H9 (cell line): Measurements from ENCODE around the gene TRMT61B. TPM values are rescaled to one million over a fixed set of nuclear protein-coding genes. Genes with fewer than 3 reads are reported as not detected.

Experiments
- DNase-seq: peaks from one replicate; pipeline ENCODE4 v3.0.0-alpha.2; 2017
- H2AFZ ChIP-seq: one replicate; pipeline ENCODE4 v1.6.1; 2013; ENCODE audit warnings: mild to moderate bottlenecking, low read length, control low read depth, moderate library complexity
- H2AK5ac ChIP-seq: 2 replicates; pipeline ENCODE4 v1.6.1; 2013; ENCODE audit warnings: low read length, control low read depth, mixed read lengths; ENCODE audit not compliant: insufficient read length
- H2BK120ac ChIP-seq: one replicate; pipeline ENCODE4 v1.6.1; 2013; ENCODE audit warnings: low read depth, mild to moderate bottlenecking, low read length, control low read depth, inconsistent platforms; ENCODE audit not compliant: poor library complexity, severe bottlenecking
- H2BK12ac ChIP-seq: 2 replicates; pipeline ENCODE4 v1.6.1; 2013; ENCODE audit warnings: low read length, control low read depth, mixed read lengths, low read depth; ENCODE audit not compliant: insufficient read length
- H2BK15ac ChIP-seq: 2 replicates; pipeline ENCODE4 v1.6.1; 2013; ENCODE audit warnings: low read depth, low read length, control low read depth
- H2BK20ac ChIP-seq: one replicate; pipeline ENCODE4 v1.6.1; 2013; ENCODE audit warnings: low read depth, mild to moderate bottlenecking, low read length, control low read depth, inconsistent platforms; ENCODE audit not compliant: poor library complexity, severe bottlenecking
- H2BK5ac ChIP-seq: 2 replicates; pipeline ENCODE4 v1.6.1; 2013; ENCODE audit warnings: low read length, control low read depth, mixed read lengths; ENCODE audit not compliant: insufficient read length
- H3K14ac ChIP-seq: 2 replicates; pipeline ENCODE4 v1.6.1; 2013; ENCODE audit warnings: low read length, control low read depth; ENCODE audit not compliant: insufficient read depth
- H3K18ac ChIP-seq: 2 replicates; pipeline ENCODE4 v1.6.1; 2013; ENCODE audit warnings: low read depth, mild to moderate bottlenecking, mixed read lengths, low read length, control low read depth; ENCODE audit not compliant: insufficient read length
- H3K23ac ChIP-seq: 2 replicates; pipeline ENCODE4 v1.6.1; 2013; ENCODE audit warnings: low read length, control low read depth, mixed read lengths, low read depth; ENCODE audit not compliant: insufficient read length
- H3K23me2 ChIP-seq: 2 replicates; pipeline ENCODE4 v1.6.1; 2013; ENCODE audit warnings: low read depth, mild to moderate bottlenecking, mixed read lengths, low read length, control low read depth; ENCODE audit not compliant: insufficient read length, poor library complexity, severe bottlenecking
- H3K27ac ChIP-seq: 2 replicates; pipeline ENCODE4 v1.5.1; 2013; ENCODE audit warnings: low read length, control low read depth, mixed read lengths, low read depth; ENCODE audit not compliant: insufficient read length
- H3K27me3 ChIP-seq: 2 replicates; pipeline ENCODE4 v1.6.1; 2013; ENCODE audit warnings: low read length, control low read depth, inconsistent platforms; ENCODE audit not compliant: insufficient read depth
- H3K4ac ChIP-seq: 2 replicates; pipeline ENCODE4 v1.6.1; 2013; ENCODE audit warnings: low read depth, mild to moderate bottlenecking, control low read depth, inconsistent platforms, low read length, moderate library complexity
- H3K4me1 ChIP-seq: 2 replicates; pipeline ENCODE4 v1.6.1; 2013; ENCODE audit warnings: low read length, control low read depth, inconsistent platforms; ENCODE audit not compliant: insufficient read depth
- H3K4me2 ChIP-seq: 2 replicates; pipeline ENCODE4 v1.6.1; 2013; ENCODE audit warnings: low read length, control low read depth, mixed read lengths; ENCODE audit not compliant: insufficient read length, insufficient read depth
- H3K56ac ChIP-seq: 2 replicates; pipeline ENCODE4 v1.6.1; 2013; ENCODE audit warnings: low read depth, mild to moderate bottlenecking, mixed read lengths, low read length, control low read depth; ENCODE audit not compliant: insufficient read length
- H3K79me1 ChIP-seq: 2 replicates; pipeline ENCODE4 v1.6.1; 2013; ENCODE audit warnings: low read depth, mild to moderate bottlenecking, moderate library complexity, low read length, control low read depth, inconsistent platforms; ENCODE audit not compliant: insufficient read depth, poor library complexity, severe bottlenecking
- H3K79me2 ChIP-seq: 2 replicates; pipeline ENCODE4 v1.6.1; 2013; ENCODE audit warnings: low read length, control low read depth, inconsistent platforms; ENCODE audit not compliant: insufficient read depth
- H3K9ac ChIP-seq: 2 replicates; pipeline ENCODE4 v1.6.1; 2013; ENCODE audit warnings: low read length, control low read depth, mixed read lengths; ENCODE audit not compliant: insufficient read length; ENCODE audit errors: extremely low read depth
- H3K9me3 ChIP-seq: one replicate; pipeline ENCODE4 v1.6.1; 2013; ENCODE audit warnings: low read depth, low read length, inconsistent platforms; ENCODE audit not compliant: control insufficient read depth
- H3T11ph ChIP-seq: one replicate; pipeline ENCODE4 v1.6.1; 2013; ENCODE audit warnings: mild to moderate bottlenecking, low read length, control low read depth, inconsistent platforms
- H4K20me1 ChIP-seq: one replicate; pipeline ENCODE4 v1.6.1; 2013; ENCODE audit not compliant: control insufficient read depth, insufficient read length, insufficient read depth
- H4K5ac ChIP-seq: 2 replicates; pipeline ENCODE4 v1.6.1; 2013; ENCODE audit warnings: low read depth, mild to moderate bottlenecking, mixed read lengths, low read length, control low read depth; ENCODE audit not compliant: insufficient read length
- H4K8ac ChIP-seq: replicated peaks from 2 replicates; pipeline ENCODE4 v1.6.1; 2013; ENCODE audit warnings: low read length, control low read depth, mixed read lengths, low read depth; ENCODE audit not compliant: insufficient read length
- H4K91ac ChIP-seq: 2 replicates; pipeline ENCODE4 v1.6.1; 2013; ENCODE audit warnings: low read depth, mild to moderate bottlenecking, moderate library complexity, mixed read lengths, low read length, control low read depth; ENCODE audit not compliant: insufficient read length
- H3K27ac Mint-ChIP-seq, 3 experiments: 2 replicates in 2 of 3; 3 replicates in 1 of 3; pipeline ENCODE4 v1.8.0; 2020 to 2021; ENCODE audit warnings: mixed read lengths in 3 of 3, mild to moderate bottlenecking in 1 of 3, moderate library complexity in 1 of 3
- H3K27me3 Mint-ChIP-seq: 2 replicates; pipeline ENCODE4 v1.8.0; 2021; ENCODE audit warnings: low read depth, mild to moderate bottlenecking, moderate library complexity, mixed read lengths
- H3K36me3 Mint-ChIP-seq, 3 experiments: 2 replicates in 2 of 3; 3 replicates in 1 of 3; pipeline ENCODE4 v1.8.0; 2020 to 2021; ENCODE audit warnings: low read depth in 3 of 3, mixed read lengths in 3 of 3; ENCODE audit not compliant: insufficient read depth in 1 of 3
- H3K4me1 Mint-ChIP-seq, 2 experiments: 2 replicates each; pipeline ENCODE4 v1.8.0; 2020; ENCODE audit warnings: mixed read lengths in 2 of 2
- H3K4me3 Mint-ChIP-seq, 2 experiments: 2 replicates in 1 of 2; 3 replicates in 1 of 2; pipeline ENCODE4 v1.8.0; 2020 to 2021; ENCODE audit warnings: mild to moderate bottlenecking in 2 of 2, mixed read lengths in 2 of 2, moderate library complexity in 1 of 2
- H3K9me3 Mint-ChIP-seq, 2 experiments: 2 replicates in 1 of 2; 3 replicates in 1 of 2; pipeline ENCODE4 v1.8.0; 2020; ENCODE audit warnings: mild to moderate bottlenecking in 2 of 2, mixed read lengths in 2 of 2, moderate library complexity in 1 of 2
- WGBS: extraction: QIAGEN DNeasy Blood & Tissue Kit; methylation state at CpG from one replicate; pipeline ENCODE4 v1.1.7; 2013; ENCODE audit warnings: missing lambda C conversion rate, low lambda C conversion rate, mixed read lengths; ENCODE audit not compliant: insufficient read length; ENCODE audit errors: extremely low coverage; 5-methylcytosine and 5-hydroxymethylcytosine counted together
- total RNA-seq: library from RNA; stranded (reverse); gene quantifications from 2 replicates; pipeline ENCODE4 v1.2.1, GENCODE V29; 2021
- TF ChIP-seq, protein P1 (sequence below): fragments of 200-600 bp; sonication (generic); conservative IDR thresholded peaks from 3 replicates; pipeline ENCODE4 v1.8.0; 2021; ENCODE audit warnings: antibody characterized with exemption, mild to moderate bottlenecking

TRMT61B gene
- total RNA-seq, 1 experiment from 2014 or later, result 20.7 TPM

DNA sequence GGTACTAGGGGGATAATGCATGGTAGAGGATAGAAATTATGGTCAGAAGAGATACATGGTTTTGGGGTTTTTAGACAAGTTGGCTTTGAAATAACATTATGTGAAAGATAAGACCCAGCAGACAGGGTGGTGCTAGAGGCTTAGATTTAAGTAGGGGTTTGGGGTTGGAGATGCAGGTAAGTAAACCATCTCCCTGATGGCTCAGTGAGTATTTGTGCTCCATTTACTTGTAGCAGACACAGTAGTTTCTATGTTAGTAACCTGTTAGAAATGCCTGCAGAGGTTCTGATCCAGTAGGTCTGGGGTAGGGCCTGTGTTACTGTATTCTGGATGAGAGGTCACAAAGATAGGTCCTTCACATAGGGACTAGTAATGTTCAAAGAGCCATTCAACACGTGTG lies 38.1 kb upstream of the TRMT61B start:
- no peaks in the 10 kb centered on the region for H3K23me2 ChIP-seq
- no peak overlapping the region for H3K4ac ChIP-seq
- H3K4me1 Mint-ChIP-seq, result peaks cover 6 to 13% of the 10 kb centered on the region in 2 experiments; a peak in 2 of 4 replicates
- TF ChIP-seq, protein P1, sequence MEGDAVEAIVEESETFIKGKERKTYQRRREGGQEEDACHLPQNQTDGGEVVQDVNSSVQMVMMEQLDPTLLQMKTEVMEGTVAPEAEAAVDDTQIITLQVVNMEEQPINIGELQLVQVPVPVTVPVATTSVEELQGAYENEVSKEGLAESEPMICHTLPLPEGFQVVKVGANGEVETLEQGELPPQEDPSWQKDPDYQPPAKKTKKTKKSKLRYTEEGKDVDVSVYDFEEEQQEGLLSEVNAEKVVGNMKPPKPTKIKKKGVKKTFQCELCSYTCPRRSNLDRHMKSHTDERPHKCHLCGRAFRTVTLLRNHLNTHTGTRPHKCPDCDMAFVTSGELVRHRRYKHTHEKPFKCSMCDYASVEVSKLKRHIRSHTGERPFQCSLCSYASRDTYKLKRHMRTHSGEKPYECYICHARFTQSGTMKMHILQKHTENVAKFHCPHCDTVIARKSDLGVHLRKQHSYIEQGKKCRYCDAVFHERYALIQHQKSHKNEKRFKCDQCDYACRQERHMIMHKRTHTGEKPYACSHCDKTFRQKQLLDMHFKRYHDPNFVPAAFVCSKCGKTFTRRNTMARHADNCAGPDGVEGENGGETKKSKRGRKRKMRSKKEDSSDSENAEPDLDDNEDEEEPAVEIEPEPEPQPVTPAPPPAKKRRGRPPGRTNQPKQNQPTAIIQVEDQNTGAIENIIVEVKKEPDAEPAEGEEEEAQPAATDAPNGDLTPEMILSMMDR, result no peak
- no peak for DNase-seq
- H2AK5ac ChIP-seq, result no peak overlapping the region
- no peak overlapping the region for H3K14ac ChIP-seq
- H2BK12ac ChIP-seq, result no peak overlapping the region
- H3K27ac ChIP-seq, result no peak overlapping the region
- H3K23ac ChIP-seq, result no peak overlapping the region
- peaks cover 61 to 87% (median 85%) of the 10 kb centered on the region in 3 experiments; a peak in 6 of 7 replicates for H3K36me3 Mint-ChIP-seq
- no peaks in the 10 kb centered on the region for H3K9me3 ChIP-seq
- H3K18ac ChIP-seq, result no peak overlapping the region
- H3K9ac ChIP-seq, result no peak overlapping the region
- H2BK15ac ChIP-seq, result no peak overlapping the region
- H2AFZ ChIP-seq, result no peak overlapping the region
- H4K20me1 ChIP-seq, result no peaks in the 10 kb centered on the region
- H4K5ac ChIP-seq, result no peak overlapping the region
- H3K27ac Mint-ChIP-seq, result peak overlapping the region in 1 of 3 experiments; percentile 44; a peak in 2 of 7 replicates
- H4K8ac ChIP-seq, result no peak overlapping the region
- no peak overlapping the region for H3K4me2 ChIP-seq
- H3K56ac ChIP-seq, result no peak overlapping the region
- H3K79me1 ChIP-seq, result peaks cover 6% of the 10 kb centered on the region
- no peak overlapping the region for H3T11ph ChIP-seq
- no peaks in the 10 kb centered on the region for H3K9me3 Mint-ChIP-seq
- H3K4me1 ChIP-seq, result no peaks in the 10 kb centered on the region
- WGBS, result no CpG with 5 or more reads among the region's 1 CpG
- peaks cover 42% of the 10 kb centered on the region; the same call in 1 of the 2 replicates for H3K79me2 ChIP-seq
- no peak overlapping the region for H4K91ac ChIP-seq
- no peak overlapping the region for H2BK5ac ChIP-seq
- H2BK20ac ChIP-seq, result no peak overlapping the region
- H3K27me3 ChIP-seq, result no peaks in the 10 kb centered on the region
- no peak overlapping the region for H3K4me3 Mint-ChIP-seq
- H2BK120ac ChIP-seq, result no peak overlapping the region
- no peaks in the 10 kb centered on the region for H3K27me3 Mint-ChIP-seq
